Transverse colon (tissue), 4 donors: ENCODE measurements around the gene TNFSF8. TPM values are rescaled to one million over a fixed set of nuclear protein-coding genes. Genes with fewer than 3 reads are reported as not detected.

Experiments
- DNase-seq: peaks from one replicate; pipeline ENCODE4 v3.0.0-alpha.2; 2019
- H3K27ac ChIP-seq, 4 donors: fragments of 200-600 bp; sonication (generic); 2 replicates each; pipeline ENCODE4 v1.5.1; 2016 to 2018; ENCODE audit warnings: inconsistent platforms in 4 of 4
- H3K27me3 ChIP-seq: fragments of 200-600 bp; sonication (generic); 2 replicates; pipeline ENCODE4 v1.5.1; 2017; ENCODE audit warnings: inconsistent platforms
- H3K36me3 ChIP-seq, 4 donors: fragments of 200-600 bp; sonication (generic); 2 replicates each; pipeline ENCODE4 v1.5.1; 2017 to 2019; ENCODE audit warnings: inconsistent platforms in 4 of 4
- H3K4me1 ChIP-seq, 4 donors: fragments of 200-600 bp; sonication (generic); 2 replicates each; pipeline ENCODE4 v1.5.1; 2017 to 2020; ENCODE audit warnings: inconsistent platforms in 4 of 4
- H3K4me3 ChIP-seq, 4 donors: fragments of 200-600 bp; sonication (generic); 1 replicate in 1 of 4; 2 replicates in 3 of 4; pipeline versions ENCODE4 v1.5.1 to v1.6.1; 2017 to 2019; ENCODE audit warnings: inconsistent platforms in 4 of 4
- H3K9me3 ChIP-seq, 2 donors: fragments of 200-600 bp; sonication (generic); 2 replicates each; pipeline ENCODE4 v1.5.1; 2017 to 2019; ENCODE audit warnings: inconsistent platforms in 2 of 2
- CTCF ChIP-seq, 5 experiments: fragments of 200-600 bp in 3 of 5; fragments of 450-650 bp in 2 of 5; sonication (generic) in 3 of 5; IDR thresholded peaks; 1 replicate in 2 of 5; 2 replicates in 3 of 5; pipeline ENCODE4 v1.5.1; 2016 to 2017; ENCODE audit warnings: antibody characterized with exemption in 5 of 5, inconsistent platforms in 3 of 5, mild to moderate bottlenecking in 2 of 5, moderate library complexity in 1 of 5
- EP300 ChIP-seq: sonication (generic); formaldehyde crosslinking; IDR thresholded peaks from one replicate; pipeline ENCODE4 v1.6.1; 2017; ENCODE audit warnings: antibody characterized with exemption, low read depth
- POLR2A ChIP-seq: fragments of 450-650 bp; IDR thresholded peaks from one replicate; pipeline ENCODE4 v1.6.1; 2016; ENCODE audit warnings: antibody characterized with exemption, mild to moderate bottlenecking, moderate library complexity
- POLR2AphosphoS5 ChIP-seq, 3 donors: sonication (generic); formaldehyde crosslinking; IDR thresholded peaks; one replicate each; pipeline ENCODE4 v1.6.1; 2016; ENCODE audit warnings: antibody characterized with exemption in 3 of 3
- WGBS, 2 donors: methylation state at CpG; one replicate each; pipeline ENCODE4 v1.1.5; 2018; ENCODE audit warnings: low coverage in 1 of 2; 5-methylcytosine and 5-hydroxymethylcytosine counted together
- in situ Hi-C, 4 donors: fragments of 200-750 bp; cut with MboI; loops; one replicate each; pipeline versions ENCODE4 v1.15.0 to v1.15.1; 2017; ENCODE audit warnings: low sequenced_read_pairs in 3 of 4, low pct_ligation_motif_present in 1 of 4, low pct_unique_long_range_greater_than_20kb in 1 of 4
- intact Hi-C: fragments of 100-400 bp; cut with DNase I; formaldehyde crosslinking; loops from one replicate; pipeline ENCODE4 v1.15.1; 2023; ENCODE audit warnings: low total_unique reads
- total RNA-seq, 4 donors: library from RNA; depleted of rRNA; stranded (reverse); fragments of >200 nt; gene quantifications; one replicate each; pipeline ENCODE4 v1.1.0, GENCODE V29; 2016

The TNFSF8 gene
- total RNA-seq, 4 donors from 2014 or later = 1.2 to 5.2 TPM; not detected in 2

DNA sequence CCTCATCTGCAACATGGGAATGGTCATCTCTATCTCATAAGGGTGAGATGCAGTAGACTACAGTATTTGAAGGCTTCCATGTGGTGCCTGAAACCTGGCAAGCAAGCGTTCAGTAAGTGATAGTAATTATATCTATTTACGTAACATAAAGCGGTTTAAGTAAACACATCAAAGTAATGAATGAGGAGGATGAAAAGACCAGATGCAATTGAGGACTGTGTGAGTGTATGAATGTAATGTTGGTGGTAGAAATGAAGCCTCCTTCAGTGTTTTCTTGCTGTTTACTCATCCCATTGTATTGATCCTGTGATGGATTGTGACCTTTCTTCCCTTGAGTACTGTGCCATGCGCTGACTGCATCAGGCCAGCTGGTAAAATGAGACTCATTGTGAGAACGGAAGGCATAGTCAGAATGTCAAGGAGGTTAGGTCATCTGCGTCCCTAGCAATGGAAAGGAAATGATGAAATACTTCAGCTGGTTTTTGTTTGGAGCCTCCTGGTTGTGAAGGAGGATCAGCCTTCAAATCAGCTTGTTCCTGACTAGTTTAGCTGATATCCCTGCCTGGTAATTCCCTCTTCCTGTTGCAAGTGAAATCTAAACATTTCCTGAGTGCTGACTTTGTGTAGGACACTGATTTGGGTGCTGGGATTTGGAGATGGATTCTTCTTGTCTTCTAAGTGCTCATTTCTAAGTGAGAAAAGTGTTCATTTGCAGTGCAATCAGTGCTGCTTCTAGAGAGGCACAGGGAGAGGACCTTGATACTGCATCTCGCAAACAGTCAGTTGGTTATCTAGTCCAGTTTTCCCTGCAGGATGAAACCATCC is 35.6 kb downstream of the TNFSF8 start:
- intact Hi-C loops = no loop called here
- no peak for DNase-seq

GRCh38 chr9:114894206-114894605 is 36.2 kb downstream of the TNFSF8 start:
- no peak for DNase-seq
- Histone ChIP-seq H3K27me3 (no peaks in the 10 kb centered on the region), H3K36me3 (no peaks in the 10 kb centered on the region), H3K4me1 (peaks cover 0 to 15% (median 4%) of the 10 kb centered on the region in 4 donors), H3K4me3 (no peak overlapping the region), H3K9me3 (no peaks in the 10 kb centered on the region), H3K27ac (peak overlapping the region in 2 of 4 donors; percentile 8 to 28)
- WGBS, 2 donors = 61 to 66% methylated on average over 2 to 3 of the region's 3 CpGs
- no peak for TF ChIP-seq POLR2AphosphoS5 (IDR thresholded peaks at IDR 0.05)
- TF ChIP-seq EP300 = no peak
- no peak for TF ChIP-seq CTCF (IDR thresholded peaks at IDR 0.05)
- no peak for TF ChIP-seq POLR2A
- intact Hi-C loops = no loop called here
- in situ Hi-C loops = no loop called here

More for the DNA sequence above, 35.6 kb downstream of the TNFSF8 start:
- TF ChIP-seq POLR2A (no peak), EP300 (no peak), POLR2AphosphoS5 (IDR thresholded peaks at IDR 0.05) (peak; percentile 59 to 69 (median 62))
- Histone ChIP-seq H3K4me1 (peaks cover 0 to 17% (median 4%) of the 10 kb centered on the region in 4 donors), H3K36me3 (no peaks in the 10 kb centered on the region), H3K27ac (peak overlapping the region; percentile 27 to 47 (median 32)), H3K27me3 (no peaks in the 10 kb centered on the region), H3K9me3 (no peaks in the 10 kb centered on the region), H3K4me3 (no peak overlapping the region)
- in situ Hi-C loops = no loop called here
- WGBS, 2 donors = 36 to 42% methylated on average over 6 to 7 of the region's 7 CpGs

- WGBS, 2 donors = 72 to 89% methylated on average over 3 to 4 of the region's 4 CpGs
- no peaks in the 10 kb centered on the region for H3K9me3 ChIP-seq
- intact Hi-C loops = no loop called here
- TF ChIP-seq POLR2A (no peak), POLR2AphosphoS5 (IDR thresholded peaks at IDR 0.05) (no peak), CTCF (IDR thresholded peaks at IDR 0.05) (no peak), EP300 (no peak)
- no peak overlapping the region for H3K27ac ChIP-seq
- H3K4me1 ChIP-seq = peaks cover 0 to 15% (median 4%) of the 10 kb centered on the region in 4 donors
- no peaks in the 10 kb centered on the region for H3K36me3 ChIP-seq
- no peak for DNase-seq
- no peaks in the 10 kb centered on the region for H3K27me3 ChIP-seq
- in situ Hi-C loops = no loop called here
- H3K4me3 ChIP-seq = no peak overlapping the region
Observed at GRCh38 chr9:114893221-114894010, 37.0 kb downstream of the TNFSF8 start.

DNA sequence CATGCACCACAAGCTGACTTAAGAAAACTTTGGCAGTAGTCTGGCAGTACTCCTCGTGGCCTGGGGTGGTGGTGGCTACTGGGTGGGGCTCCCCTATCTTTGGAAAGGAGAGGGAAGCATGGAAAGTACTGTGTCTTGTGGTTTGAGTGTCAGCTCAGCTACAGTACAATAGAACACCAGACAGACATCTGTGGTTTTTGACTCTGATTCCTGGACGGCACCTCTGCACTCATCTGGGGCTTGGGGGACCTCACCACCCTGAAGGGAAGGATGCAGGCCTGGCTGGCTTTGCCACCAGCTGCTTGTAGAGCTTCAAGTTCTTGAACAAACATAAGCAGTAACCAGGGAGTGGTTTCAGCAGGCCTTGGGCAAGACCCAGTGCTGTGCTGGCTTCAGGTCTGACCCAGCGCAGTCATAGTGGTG is 40.6 kb downstream of the TNFSF8 start:
- intact Hi-C loops = no loop called here
- Histone ChIP-seq H3K9me3 (no peaks in the 10 kb centered on the region), H3K27me3 (no peaks in the 10 kb centered on the region), H3K4me1 (peaks cover 0 to 8% (median 2%) of the 10 kb centered on the region in 4 donors), H3K36me3 (no peaks in the 10 kb centered on the region), H3K27ac (no peak overlapping the region), H3K4me3 (no peak overlapping the region)
- in situ Hi-C loops = no loop called here
- WGBS, 2 donors = 20 to 61% methylated on average over 1 to 3 of the region's 3 CpGs
- TF ChIP-seq POLR2A (no peak), POLR2AphosphoS5 (IDR thresholded peaks at IDR 0.05) (no peak), EP300 (no peak), CTCF (IDR thresholded peaks at IDR 0.05) (no peak)
- no peak for DNase-seq
